Endometrial microvascular endothelial cells (primary cell): ENCODE measurements around the gene SUOX. TPM values are rescaled to one million over a fixed set of nuclear protein-coding genes. Genes with fewer than 3 reads are reported as not detected.

Experiments used
- in situ Hi-C: cut with HindIII; loops from 2 replicates; pipeline ENCODE4 v1.10.0; 2017; ENCODE audit warnings: low sequenced_read_pairs, low pct_unique_long_range_greater_than_20kb; ENCODE audit errors: inconsistent ontology term
- total RNA-seq: library from RNA; depleted of rRNA; stranded (reverse); fragments of >200 nt; gene quantifications from one replicate; pipeline ENCODE4 v1.2.3, GENCODE V29; 2015; ENCODE audit errors: inconsistent ontology term

SUOX gene
- total RNA-seq, 1 donor from 2014 or later: 22.4 TPM

- in situ Hi-C loops: no loop called here
These were observed 14.5 kb downstream of the SUOX start for GRCh38 chr12:56011509-56012090.

GRCh38 chr12:56013482-56013881 is 16.4 kb downstream of the SUOX start:
- in situ Hi-C loops: no loop called here

- in situ Hi-C loops: no loop called here
These were observed 17.1 kb downstream of the SUOX start for GRCh38 chr12:56014205-56014604.

GRCh38 chr12:56017181-56017580 is 20.1 kb downstream of the SUOX start:
- in situ Hi-C loops: no loop called here

GRCh38 chr12:56018356-56018755 is 21.3 kb downstream of the SUOX start:
- in situ Hi-C loops: no loop called here

GRCh38 chr12:56020423-56021184 is 23.5 kb downstream of the SUOX start, which contains the start of gene IKZF4:
IKZF4 (plus strand) TSS chr12:56021043; CDS start chr12:56021494, 451 bp downstream.
- in situ Hi-C loops: no loop called here

GRCh38 chr12:56021889-56022497 is 24.9 kb downstream of the SUOX start:
- in situ Hi-C loops: no loop called here

- in situ Hi-C loops: no loop called here
These were observed 31.6 kb downstream of the SUOX start for GRCh38 chr12:56028511-56029165.

GRCh38 chr12:56029166-56029519 is 32.1 kb downstream of the SUOX start:
- in situ Hi-C loops: no loop called here

GRCh38 chr12:56029666-56030293 is 32.7 kb downstream of the SUOX start:
- in situ Hi-C loops: no loop called here

- in situ Hi-C loops: no loop called here
These were observed 34.9 kb downstream of the SUOX start for GRCh38 chr12:56031987-56032386.

GRCh38 chr12:56034586-56035332 is 37.7 kb downstream of the SUOX start:
- in situ Hi-C loops: no loop called here

- in situ Hi-C loops: no loop called here
These were observed 40.1 kb downstream of the SUOX start for GRCh38 chr12:56037161-56037560.

- in situ Hi-C loops: no loop called here
These were observed 41.1 kb downstream of the SUOX start for GRCh38 chr12:56038022-56038655.

GRCh38 chr12:56040151-56040550 is 43.1 kb downstream of the SUOX start:
- in situ Hi-C loops: no loop called here

- in situ Hi-C loops: no loop called here
These were observed 44.0 kb downstream of the SUOX start for GRCh38 chr12:56040963-56041551.

- in situ Hi-C loops: no loop called here
These were observed 44.7 kb downstream of the SUOX start, which contains the start of gene RPS26 for GRCh38 chr12:56041552-56042429. RPS26 (plus strand) TSS chr12:56041918; CDS start chr12:56042167, 249 bp downstream.
